ENCODE results near the gene ZSWIM1. TPM values are rescaled to one million over a fixed set of nuclear protein-coding genes. Genes with fewer than 3 reads are reported as not detected.
A peak's percentile ranks its signal among the peaks of the same experiment; 100 is the strongest.

The ZSWIM1 gene
- total RNA-seq, 1 experiment from 2014 or later = 19.0 TPM

DNA sequence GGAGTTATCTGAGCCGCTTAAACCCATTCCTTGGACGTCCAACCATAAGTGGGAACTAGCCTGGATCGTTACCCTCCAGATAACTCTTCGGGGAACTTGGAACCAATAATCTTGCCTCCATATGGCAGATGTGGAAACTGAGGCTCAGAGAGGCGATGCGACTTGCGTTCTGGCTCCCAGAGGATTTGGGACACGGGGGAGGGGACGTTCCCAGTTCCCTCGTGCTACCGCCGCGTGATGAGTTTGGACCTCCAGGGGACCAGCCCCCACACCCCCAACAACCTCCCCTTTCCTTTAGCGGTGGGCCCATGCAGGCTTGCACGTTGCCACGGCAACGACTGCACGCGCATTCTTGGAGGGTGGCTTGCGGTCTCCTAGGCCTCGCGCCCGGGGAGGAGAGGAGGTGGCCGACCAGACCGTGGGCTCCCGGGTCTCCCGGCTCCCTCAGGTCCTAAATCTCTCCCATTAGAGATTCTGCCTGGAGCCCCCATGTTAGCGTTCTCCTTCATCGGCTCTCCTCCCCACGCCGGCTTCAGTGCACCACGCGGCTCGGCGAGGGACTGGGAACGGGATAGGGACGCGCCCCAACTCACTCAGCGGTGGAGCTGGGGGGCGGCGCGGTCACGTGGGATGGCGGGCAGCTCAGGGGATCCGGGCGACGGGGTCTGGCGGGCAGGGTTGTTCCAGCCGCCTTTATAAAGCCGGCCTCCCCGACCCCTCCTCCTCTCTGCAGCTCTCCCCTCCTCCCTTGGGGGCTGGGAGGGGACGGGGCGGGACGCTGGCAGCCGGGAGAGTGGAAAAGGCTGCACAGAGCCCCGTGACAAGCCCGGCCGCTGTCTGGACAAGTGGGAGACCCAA is 30.7 kb downstream of the ZSWIM1 start, which contains the start of gene PLTP:
Gene PLTP, minus strand, starts transcription at position 670 of the 858 bp plus-strand sequence. CDS start 703 bp downstream, outside the sequence.
- Histone ChIP-seq H3K27ac (ENCODE audit: low read length) (no peak within 1 kb of the TSS), H3K36me3 (ENCODE audit: insufficient read depth, low read length) (no peaks in the 10 kb centered on the region), H3K9me3 (ENCODE audit: low read length) (no peaks in the 10 kb centered on the region), H3K4me2 (ENCODE audit: low read depth, low read length, poor library complexity, severe bottlenecking) (peak within 1 kb of the TSS; percentile 38), H2AFZ (ENCODE audit: low read length) (peak within 1 kb of the TSS; percentile 94), H3K4me3 (ENCODE audit: low read length) (peak within 1 kb of the TSS; percentile 35; the same call in 1 of the 2 replicates), H3K9me2 (replicated peaks; ENCODE audit: insufficient read depth, low read length) (no peaks in the 10 kb centered on the region), H4K20me1 (ENCODE audit: insufficient read depth, low read depth, low read length) (no peaks in the 10 kb centered on the region), H3K79me2 (ENCODE audit: low read length) (no peaks in the 10 kb centered on the region), H3K9ac (ENCODE audit: low read length) (peak within 1 kb of the TSS; percentile 43), H3K4me1 (ENCODE audit: low read length) (peaks cover 38% of the 10 kb centered on the region), H3K27me3 (ENCODE audit: low read length) (no peaks in the 10 kb centered on the region)
- peak; percentile 53 for DNase-seq

DNA sequence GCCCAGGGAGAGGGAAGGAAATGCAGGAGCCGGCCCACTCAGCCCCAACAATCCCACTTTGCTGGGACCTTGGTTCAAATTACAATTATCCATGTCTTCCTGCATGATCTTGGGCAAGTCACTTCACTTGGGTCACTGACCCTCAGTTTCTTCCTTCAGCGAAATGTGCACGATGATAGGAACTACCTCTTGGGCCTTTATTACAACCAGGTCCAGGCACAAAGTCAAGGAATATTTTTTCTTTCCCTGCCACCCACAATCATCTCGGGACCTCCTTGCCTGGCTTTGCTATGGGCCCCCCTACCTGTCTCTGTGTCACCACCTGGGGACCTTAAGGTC is 31.3 kb downstream of the ZSWIM1 start:
- Histone ChIP-seq H4K20me1 (ENCODE audit: insufficient read depth, low read depth, low read length) (no peaks in the 10 kb centered on the region), H3K9ac (ENCODE audit: low read length) (peak overlapping the region; percentile 32), H3K9me3 (ENCODE audit: low read length) (no peaks in the 10 kb centered on the region), H3K4me1 (ENCODE audit: low read length) (peaks cover 38% of the 10 kb centered on the region), H3K4me3 (ENCODE audit: low read length) (peak overlapping the region; percentile 30; the same call in 1 of the 2 replicates), H3K79me2 (ENCODE audit: low read length) (no peaks in the 10 kb centered on the region), H3K36me3 (ENCODE audit: insufficient read depth, low read length) (no peaks in the 10 kb centered on the region), H3K9me2 (replicated peaks; ENCODE audit: insufficient read depth, low read length) (no peaks in the 10 kb centered on the region), H3K27ac (ENCODE audit: low read length) (no peak overlapping the region), H3K4me2 (ENCODE audit: low read depth, low read length, poor library complexity, severe bottlenecking) (peak overlapping the region; percentile 38), H3K27me3 (ENCODE audit: low read length) (no peaks in the 10 kb centered on the region), H2AFZ (ENCODE audit: low read length) (peak overlapping the region; percentile 94)
- no peak for DNase-seq

DNA sequence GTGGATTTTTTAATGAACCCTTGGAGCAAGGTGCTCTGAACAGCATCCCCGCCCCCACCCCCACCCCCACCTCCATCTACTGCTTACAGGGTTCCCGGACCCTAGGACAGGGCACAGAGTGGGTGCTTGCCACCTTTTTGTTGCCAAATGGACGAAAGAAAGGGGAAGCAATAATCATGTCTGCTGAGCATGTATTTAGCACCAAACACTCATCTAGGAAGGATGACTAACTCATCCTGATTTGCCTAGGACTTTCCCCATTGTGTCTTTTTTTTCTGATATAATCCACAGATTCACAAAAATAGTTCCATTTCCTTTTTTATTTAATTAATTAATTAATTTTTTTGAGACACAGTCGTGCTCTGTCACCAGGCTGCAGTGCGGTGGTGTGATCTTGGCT is 32.1 kb downstream of the ZSWIM1 start:
- Histone ChIP-seq H3K27me3 (ENCODE audit: low read length) (no peaks in the 10 kb centered on the region), H2AFZ (ENCODE audit: low read length) (no peak overlapping the region), H3K27ac (ENCODE audit: low read length) (no peak overlapping the region)

DNA sequence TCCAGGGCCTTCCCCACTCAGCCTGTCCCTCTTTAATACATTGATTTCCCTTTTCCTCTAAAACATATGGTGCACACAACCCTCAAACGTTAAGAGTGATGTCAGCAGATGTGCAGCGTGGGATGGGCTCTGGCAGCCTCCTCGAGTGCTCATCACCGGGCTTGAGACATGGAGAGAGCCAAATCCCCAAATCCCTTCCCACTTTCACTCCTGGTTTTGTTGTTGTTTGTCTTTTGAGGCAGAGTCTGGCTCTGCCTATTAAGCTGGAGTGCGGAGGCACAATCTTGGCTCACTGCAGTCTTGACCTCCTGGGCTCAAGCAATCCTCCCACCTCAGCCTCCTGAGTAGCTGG is 36.7 kb downstream of the ZSWIM1 start:
- Histone ChIP-seq H3K4me3 (ENCODE audit: low read length) (no peak overlapping the region), H3K79me2 (ENCODE audit: low read length) (no peaks in the 10 kb centered on the region), H3K9ac (ENCODE audit: low read length) (no peak overlapping the region), H2AFZ (ENCODE audit: low read length) (no peak overlapping the region), H3K4me2 (ENCODE audit: low read depth, low read length, poor library complexity, severe bottlenecking) (no peak overlapping the region), H3K36me3 (ENCODE audit: insufficient read depth, low read length) (no peaks in the 10 kb centered on the region), H3K27me3 (ENCODE audit: low read length) (no peaks in the 10 kb centered on the region), H3K9me3 (ENCODE audit: low read length) (no peaks in the 10 kb centered on the region), H3K9me2 (replicated peaks; ENCODE audit: insufficient read depth, low read length) (no peaks in the 10 kb centered on the region), H3K27ac (ENCODE audit: low read length) (no peak overlapping the region), H3K4me1 (ENCODE audit: low read length) (peaks cover 9% of the 10 kb centered on the region), H4K20me1 (ENCODE audit: insufficient read depth, low read depth, low read length) (no peaks in the 10 kb centered on the region)
- DNase-seq = no peak

More for the DNA sequence above, 32.1 kb downstream of the ZSWIM1 start:
- H3K36me3 ChIP-seq (ENCODE audit: insufficient read depth, low read length) = no peaks in the 10 kb centered on the region
- H3K79me2 ChIP-seq (ENCODE audit: low read length) = no peaks in the 10 kb centered on the region
- no peak overlapping the region for H3K4me3 ChIP-seq (ENCODE audit: low read length)
- no peaks in the 10 kb centered on the region for H4K20me1 ChIP-seq (ENCODE audit: insufficient read depth, low read depth, low read length)
- H3K4me2 ChIP-seq (ENCODE audit: low read depth, low read length, poor library complexity, severe bottlenecking) = peak overlapping the region; percentile 38
- DNase-seq = no peak
- no peak overlapping the region for H3K9ac ChIP-seq (ENCODE audit: low read length)
- H3K9me3 ChIP-seq (ENCODE audit: low read length) = no peaks in the 10 kb centered on the region
- peaks cover 38% of the 10 kb centered on the region for H3K4me1 ChIP-seq (ENCODE audit: low read length)
- H3K9me2 ChIP-seq (replicated peaks; ENCODE audit: insufficient read depth, low read length) = no peaks in the 10 kb centered on the region

DNA sequence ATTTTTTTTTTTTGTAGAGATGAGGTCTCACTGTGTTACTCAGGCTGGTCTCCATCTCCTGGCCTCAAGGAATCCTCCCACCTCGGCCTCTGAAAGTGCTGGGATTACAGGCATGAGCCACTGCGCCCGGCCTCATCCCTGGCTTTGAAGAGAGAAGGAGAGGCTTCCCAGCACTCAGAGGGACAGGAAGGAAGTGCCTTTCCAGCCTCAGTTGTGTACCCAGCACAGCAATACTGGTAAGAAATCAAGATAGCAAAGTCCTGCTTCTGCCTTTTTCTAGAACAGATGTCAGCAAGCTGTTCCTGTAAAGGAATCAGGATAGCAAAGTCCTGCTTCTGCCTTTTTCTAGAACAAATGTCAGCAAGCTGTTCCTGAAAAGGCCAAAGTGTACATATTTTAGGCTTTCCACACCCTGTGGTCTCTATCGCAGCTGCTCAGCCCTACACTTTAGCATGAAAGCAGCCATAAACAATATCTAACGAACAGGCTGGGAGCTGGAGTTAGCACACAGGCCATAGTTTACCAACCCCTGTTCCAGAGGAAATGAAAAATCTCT is 37.2 kb downstream of the ZSWIM1 start:
- no peaks in the 10 kb centered on the region for H3K36me3 ChIP-seq (ENCODE audit: insufficient read depth, low read length)
- H3K4me1 ChIP-seq (ENCODE audit: low read length) = peaks cover 4% of the 10 kb centered on the region
- no peak overlapping the region for H2AFZ ChIP-seq (ENCODE audit: low read length)
- H3K27ac ChIP-seq (ENCODE audit: low read length) = no peak overlapping the region
- no peaks in the 10 kb centered on the region for H4K20me1 ChIP-seq (ENCODE audit: insufficient read depth, low read depth, low read length)
- no peaks in the 10 kb centered on the region for H3K27me3 ChIP-seq (ENCODE audit: low read length)
- no peak overlapping the region for H3K9ac ChIP-seq (ENCODE audit: low read length)
- no peaks in the 10 kb centered on the region for H3K9me3 ChIP-seq (ENCODE audit: low read length)
- no peak overlapping the region for H3K4me2 ChIP-seq (ENCODE audit: low read depth, low read length, poor library complexity, severe bottlenecking)
- H3K79me2 ChIP-seq (ENCODE audit: low read length) = no peaks in the 10 kb centered on the region
- DNase-seq = no peak
- H3K9me2 ChIP-seq (replicated peaks; ENCODE audit: insufficient read depth, low read length) = no peaks in the 10 kb centered on the region
- H3K4me3 ChIP-seq (ENCODE audit: low read length) = no peak overlapping the region

DNA sequence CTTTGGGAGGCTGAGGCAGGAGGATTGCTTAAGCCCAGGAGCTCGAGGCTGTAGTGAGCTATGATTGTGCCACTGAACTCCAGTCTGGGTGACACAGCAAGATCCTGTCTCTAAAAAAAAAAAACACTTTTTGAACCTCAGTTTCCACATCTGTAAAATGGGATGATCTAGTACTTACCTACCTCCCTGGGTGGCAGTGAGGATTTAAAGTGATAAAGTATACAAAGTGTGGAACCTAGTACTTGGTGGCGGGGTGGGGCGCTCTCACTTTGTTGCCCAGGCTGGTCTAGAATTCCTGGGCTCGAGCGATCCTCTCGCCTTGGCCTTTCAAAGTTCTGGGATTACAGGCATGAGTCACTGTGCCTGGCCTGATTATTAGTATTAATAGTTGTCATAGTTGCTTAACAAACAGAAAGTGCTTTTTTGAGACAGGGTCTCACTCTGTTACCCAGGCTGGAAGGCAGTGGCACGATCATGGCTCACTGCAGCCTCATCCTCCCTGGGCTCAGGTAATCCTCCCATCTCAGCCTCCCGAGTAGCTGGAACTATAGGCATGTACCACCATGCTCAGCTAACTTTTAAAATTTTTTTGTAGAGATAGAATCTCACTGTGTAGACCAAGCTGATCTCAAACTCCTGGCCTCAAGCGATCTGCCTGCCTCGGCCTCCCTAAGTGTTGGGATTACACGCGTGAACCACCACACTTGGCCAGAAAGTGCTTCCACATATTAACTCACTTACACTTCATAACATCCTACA is 37.9 kb downstream of the ZSWIM1 start:
- Histone ChIP-seq H3K36me3 (ENCODE audit: insufficient read depth, low read length) (no peaks in the 10 kb centered on the region), H4K20me1 (ENCODE audit: insufficient read depth, low read depth, low read length) (no peaks in the 10 kb centered on the region), H3K4me1 (ENCODE audit: low read length) (peaks cover 4% of the 10 kb centered on the region; the same call in 1 of the 2 replicates), H3K9me2 (replicated peaks; ENCODE audit: insufficient read depth, low read length) (no peaks in the 10 kb centered on the region), H3K4me2 (ENCODE audit: low read depth, low read length, poor library complexity, severe bottlenecking) (no peak overlapping the region), H2AFZ (ENCODE audit: low read length) (no peak overlapping the region), H3K9ac (ENCODE audit: low read length) (no peak overlapping the region), H3K9me3 (ENCODE audit: low read length) (no peaks in the 10 kb centered on the region), H3K27ac (ENCODE audit: low read length) (no peak overlapping the region), H3K27me3 (ENCODE audit: low read length) (no peaks in the 10 kb centered on the region), H3K4me3 (ENCODE audit: low read length) (no peak overlapping the region), H3K79me2 (ENCODE audit: low read length) (no peaks in the 10 kb centered on the region)
- DNase-seq = no peak

DNA sequence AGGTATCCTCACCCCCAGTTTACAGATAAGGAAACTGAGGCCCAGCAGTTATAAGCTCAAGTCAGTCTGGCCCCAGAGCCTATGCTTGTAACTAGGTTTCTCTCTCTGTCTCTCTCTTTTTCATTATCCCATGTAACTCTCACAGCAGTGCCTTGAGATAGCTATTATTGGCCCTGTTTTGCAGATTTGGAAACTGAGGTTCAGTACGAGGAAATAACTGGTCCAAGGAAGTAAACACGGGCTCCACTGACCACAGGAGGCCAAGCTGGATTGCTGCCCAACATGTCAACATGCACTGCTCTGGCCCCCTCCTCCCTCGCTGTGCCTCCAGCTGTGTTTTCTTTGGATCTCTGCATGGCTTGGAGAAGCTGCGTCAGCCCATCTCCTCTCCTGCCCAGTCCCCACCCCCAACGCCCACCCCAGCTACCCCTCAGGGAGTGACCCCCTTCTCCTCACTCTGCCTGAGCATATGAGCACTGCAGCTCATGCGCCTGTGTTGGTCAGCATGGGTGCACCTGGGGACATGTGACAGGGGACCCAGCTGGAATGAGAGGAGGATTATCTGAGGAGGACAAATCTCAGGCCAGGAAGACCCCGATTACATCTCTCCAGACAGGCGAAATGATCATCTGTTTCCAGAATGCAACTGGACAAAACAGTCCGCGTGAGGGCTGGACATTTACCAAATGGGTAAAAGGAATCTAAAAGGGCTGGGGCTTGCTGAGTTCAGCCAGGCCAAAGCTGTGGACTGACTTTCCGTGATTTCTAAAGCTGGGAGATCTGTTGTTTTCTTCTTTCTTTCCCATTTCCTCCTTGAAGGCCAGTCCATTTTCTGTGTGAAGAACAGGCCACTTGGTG is 38.7 kb downstream of the ZSWIM1 start:
- Histone ChIP-seq H3K27ac (ENCODE audit: low read length) (no peak overlapping the region), H2AFZ (ENCODE audit: low read length) (no peak overlapping the region), H3K4me1 (ENCODE audit: low read length) (no peaks in the 10 kb centered on the region), H3K36me3 (ENCODE audit: insufficient read depth, low read length) (no peaks in the 10 kb centered on the region), H3K9me2 (replicated peaks; ENCODE audit: insufficient read depth, low read length) (no peaks in the 10 kb centered on the region), H3K4me3 (ENCODE audit: low read length) (no peak overlapping the region), H3K27me3 (ENCODE audit: low read length) (no peaks in the 10 kb centered on the region), H3K9ac (ENCODE audit: low read length) (no peak overlapping the region), H3K4me2 (ENCODE audit: low read depth, low read length, poor library complexity, severe bottlenecking) (no peak overlapping the region), H4K20me1 (ENCODE audit: insufficient read depth, low read depth, low read length) (no peaks in the 10 kb centered on the region), H3K79me2 (ENCODE audit: low read length) (no peaks in the 10 kb centered on the region), H3K9me3 (ENCODE audit: low read length) (no peaks in the 10 kb centered on the region)
- DNase-seq = no peak
